Measurements from ENCODE around the gene ELMO1.
"Not testable (repeated sequence)": the region's sequence is repeated elsewhere in the genome, so short reads cannot be mapped to it uniquely, and the experiment has no call there.

The ELMO1 gene

DNA sequence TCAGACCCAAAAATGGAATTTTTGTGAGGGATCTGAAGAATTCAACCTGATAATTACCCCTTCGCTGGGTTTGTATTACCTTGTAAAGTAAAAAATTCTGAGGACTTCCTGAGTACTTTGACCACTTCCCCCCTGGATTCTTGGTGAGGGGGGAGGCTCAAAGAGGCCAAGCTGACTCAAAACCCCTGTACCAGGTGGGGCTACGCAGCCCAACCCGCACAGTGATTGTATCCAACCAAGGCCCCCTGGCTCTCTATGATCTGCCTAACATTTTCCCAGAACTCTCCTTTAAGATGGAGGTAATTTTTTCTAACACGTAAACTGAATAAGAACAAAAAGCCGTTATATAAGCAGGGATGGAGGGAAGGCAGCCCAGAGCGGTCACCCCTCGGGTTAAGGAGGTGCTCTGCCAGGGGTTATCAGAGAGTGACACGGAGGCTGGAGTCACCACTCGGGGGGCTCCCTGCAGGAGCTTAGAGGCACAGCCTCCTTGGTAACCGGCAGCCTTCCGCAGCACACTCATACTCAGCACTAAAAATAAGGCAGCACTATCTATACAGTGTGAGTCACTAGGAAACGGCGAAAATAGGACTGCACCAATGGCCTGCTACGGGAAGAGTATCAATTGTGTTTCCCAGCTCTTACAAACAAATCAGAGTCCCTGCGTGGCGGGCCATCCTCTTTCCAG is 255.4 kb downstream of the ELMO1 start:
- no peak for DNase-seq (ENCODE audit: low read depth in 2 of 2)

DNA sequence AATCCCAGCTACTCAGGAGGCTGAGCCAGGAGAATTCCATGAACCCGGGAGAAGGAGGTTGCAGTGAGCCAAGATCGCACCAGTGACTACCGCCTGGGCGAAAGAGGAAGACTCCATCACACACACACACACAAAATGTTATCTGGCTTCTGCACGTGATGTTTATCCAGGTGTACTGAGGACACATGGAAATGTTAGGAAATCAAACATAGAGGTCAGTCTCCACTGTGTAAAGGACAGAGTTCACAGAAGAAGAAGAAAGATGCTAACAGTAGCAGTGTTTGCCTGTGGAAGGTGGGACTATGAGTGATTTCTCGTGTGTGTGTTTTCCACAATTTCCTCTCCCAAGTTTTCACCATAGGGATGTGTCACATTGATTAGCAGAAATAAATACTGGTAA is 256.9 kb downstream of the ELMO1 start:
- no peak for DNase-seq (ENCODE audit: low read depth in 2 of 2)

DNA sequence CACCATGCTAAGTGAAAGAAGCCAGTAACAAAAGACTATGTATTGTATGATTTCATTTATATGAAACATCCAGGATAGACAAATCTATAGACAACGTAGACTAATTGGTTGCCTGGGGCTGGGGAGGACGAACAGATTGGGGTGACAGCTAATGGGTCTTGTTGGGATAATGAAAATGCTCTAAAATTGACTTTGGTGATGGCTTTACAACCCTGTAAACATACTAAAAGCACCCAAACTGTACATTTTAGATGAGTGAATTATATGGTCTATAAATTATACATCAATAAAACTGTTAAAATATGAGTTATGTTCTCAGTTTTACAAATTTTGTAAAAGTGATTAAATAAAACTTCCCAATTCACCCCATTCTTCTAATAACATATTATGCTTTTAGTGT is 261.5 kb downstream of the ELMO1 start:
- no peak for DNase-seq (ENCODE audit: low read depth in 2 of 2)

DNA sequence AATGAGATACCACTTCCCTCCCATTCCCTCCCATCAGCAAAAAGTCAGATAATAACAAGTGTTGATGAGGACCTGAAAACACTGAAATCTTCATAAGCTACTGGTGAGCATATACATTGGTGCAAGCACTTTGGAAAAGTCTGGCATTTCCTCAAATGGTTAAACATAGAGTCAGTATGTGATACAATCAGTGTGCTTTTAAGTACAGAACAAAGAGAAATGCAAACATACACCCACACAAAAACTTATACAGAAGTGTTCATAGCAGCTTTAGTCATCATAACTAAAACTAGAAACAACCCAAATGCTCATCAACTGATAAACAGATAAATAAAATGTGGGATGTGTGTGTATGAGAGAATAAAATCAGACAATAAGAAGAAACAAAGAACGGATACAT is 261.9 kb downstream of the ELMO1 start:
- no peak for DNase-seq (ENCODE audit: low read depth in 2 of 2)

DNA sequence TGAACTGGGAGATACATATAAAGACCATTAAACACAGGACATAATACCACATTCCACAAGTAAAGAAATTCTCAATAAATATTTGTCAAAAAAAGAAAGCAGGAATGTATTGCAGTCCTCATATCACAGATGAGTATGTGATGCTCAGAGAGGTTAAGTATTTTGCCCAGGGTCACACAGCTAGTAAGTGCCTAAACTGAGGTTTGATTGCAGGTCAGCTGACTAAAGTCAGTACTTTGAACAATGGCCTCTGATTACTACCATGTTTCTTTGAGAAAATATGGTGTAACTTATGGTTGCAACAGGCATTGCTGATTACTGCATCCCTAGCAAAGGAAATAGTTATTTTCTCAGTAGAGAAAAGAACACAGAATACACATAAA is 267.1 kb downstream of the ELMO1 start:
- DNase-seq (ENCODE audit: low read depth in 2 of 2), result no peak

DNA sequence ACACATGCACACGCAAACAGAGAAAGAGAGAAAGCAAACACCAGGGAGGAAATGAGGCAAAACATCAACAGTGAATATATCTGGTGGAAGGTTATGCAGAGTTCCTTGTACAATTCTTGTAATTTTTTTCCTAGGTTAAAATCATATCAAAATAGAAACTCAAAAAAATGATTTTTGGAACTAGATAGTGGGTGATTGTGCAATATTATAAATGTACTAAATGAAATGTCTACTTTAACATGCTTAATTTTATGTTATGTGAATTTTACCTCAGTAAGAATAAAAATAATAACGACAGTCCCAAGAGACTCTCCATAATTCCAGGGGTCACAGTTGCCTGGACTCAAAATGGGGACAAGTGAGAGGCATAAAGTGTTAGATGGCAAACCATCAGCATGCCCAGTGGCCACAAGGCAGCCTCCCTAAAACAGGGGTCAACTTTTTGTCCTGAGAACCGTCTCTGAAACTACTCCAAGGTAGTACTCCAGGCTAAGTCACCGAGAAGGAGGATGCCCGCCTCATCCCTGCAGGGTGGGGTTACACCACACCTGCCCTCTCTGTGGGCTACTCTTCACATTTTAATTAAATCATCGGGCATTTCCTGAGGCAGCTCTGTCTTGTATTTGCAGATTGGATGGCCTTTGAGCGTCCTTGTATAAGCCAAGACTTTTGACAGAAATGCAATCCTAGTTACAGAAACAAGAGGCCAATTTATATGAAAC is 267.7 kb downstream of the ELMO1 start:
- DNase-seq (ENCODE audit: low read depth in 2 of 2), result no peak

DNA sequence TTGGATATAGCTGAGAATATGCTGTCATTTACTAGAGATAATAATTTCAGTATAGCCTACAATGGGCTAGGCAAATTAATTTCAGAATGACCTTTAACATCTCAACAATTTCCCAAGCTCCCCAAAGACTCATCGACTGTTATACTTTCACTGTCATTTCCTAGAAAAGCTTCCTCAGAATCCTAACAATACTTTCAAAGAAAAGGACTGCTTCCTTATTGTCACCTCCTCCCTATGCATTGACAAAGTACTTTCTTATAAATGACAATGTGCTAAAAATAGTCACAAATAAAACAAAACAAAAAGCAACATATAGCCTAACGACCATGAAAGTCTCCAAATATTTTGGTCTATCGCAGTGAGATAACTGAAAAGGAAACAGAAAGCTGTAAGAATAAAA is 272.6 kb downstream of the ELMO1 start:
- DNase-seq (ENCODE audit: low read depth in 2 of 2), result no peak

DNA sequence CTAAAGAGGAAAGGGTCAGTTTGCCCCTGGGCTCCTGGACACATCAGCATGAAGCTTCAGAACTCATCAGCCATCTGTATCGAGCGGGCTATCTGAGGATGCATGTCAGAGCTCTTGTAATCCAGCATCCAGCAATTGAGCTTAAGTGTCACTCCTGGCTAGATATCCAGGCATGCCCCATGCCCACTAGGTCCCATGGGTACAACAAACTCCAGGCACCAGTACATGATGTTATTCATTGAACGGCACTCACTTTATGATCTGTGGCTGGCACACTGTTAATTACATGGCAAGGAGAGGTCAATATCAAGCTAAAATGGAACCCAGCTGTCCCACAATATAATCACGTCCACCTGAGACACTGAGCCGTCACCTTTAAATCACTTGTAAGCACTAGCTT is 274.2 kb downstream of the ELMO1 start:
- no peak for DNase-seq (ENCODE audit: low read depth in 2 of 2)

DNA sequence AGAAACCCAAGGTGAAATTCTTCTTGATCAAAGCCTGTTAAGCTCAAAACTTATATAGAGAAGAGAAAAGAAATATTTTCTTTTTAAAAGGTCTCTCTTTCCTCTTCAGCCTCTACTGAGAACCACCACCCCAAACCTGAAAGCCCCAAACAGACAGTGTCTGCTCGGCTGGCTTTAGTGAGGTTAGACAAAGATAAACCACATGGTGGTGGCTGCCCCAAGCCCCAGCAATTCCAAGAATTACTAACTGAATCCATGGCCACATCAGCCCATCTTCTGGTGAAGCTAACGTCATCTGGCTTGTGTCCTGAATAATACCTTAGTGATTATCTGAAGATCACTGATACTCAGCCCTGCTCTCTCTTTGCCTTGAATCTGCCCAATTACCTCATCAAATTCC is 275.0 kb downstream of the ELMO1 start:
- DNase-seq (ENCODE audit: low read depth in 2 of 2), result no peak

DNA sequence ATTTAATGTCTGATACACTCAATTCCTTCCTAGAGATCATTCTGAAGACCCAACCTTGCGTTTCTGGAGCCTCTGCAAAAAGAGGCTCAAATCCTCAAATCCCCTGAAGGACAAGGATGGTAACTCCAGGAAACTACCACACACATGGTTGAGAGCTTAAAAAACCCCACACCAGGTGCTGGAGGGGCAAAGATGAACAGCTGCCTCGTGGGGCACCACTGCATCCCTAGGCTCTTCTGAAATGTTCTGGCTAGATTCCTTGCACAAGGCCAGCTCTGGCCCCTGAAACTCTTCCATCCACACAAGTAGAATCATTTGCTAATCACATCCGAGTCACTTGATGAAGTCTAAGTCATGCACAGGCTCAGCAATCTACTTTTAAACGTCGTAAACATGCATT is 286.6 kb downstream of the ELMO1 start:
- no peak for DNase-seq (ENCODE audit: low read depth in 2 of 2)

DNA sequence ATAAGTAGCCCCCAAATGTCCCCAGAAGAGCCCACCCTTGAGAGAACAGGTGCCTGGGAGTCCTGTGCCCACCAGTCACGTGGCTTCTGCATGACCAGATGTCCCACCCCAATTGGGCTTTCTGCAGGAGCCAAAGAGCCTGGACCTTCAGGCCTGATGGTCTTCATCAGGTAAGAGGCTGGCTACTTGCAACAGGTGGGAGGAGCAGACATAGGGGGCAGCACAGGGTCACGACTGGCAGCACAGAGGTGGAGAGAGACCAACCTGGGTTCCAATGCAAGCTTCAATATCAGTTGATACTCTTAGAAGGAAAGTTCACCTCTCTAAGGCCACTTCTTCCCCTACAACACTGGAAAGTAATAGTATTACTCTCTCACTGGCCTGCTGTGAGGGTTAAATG is 288.0 kb downstream of the ELMO1 start:
- no peak for DNase-seq (ENCODE audit: low read depth in 2 of 2)

DNA sequence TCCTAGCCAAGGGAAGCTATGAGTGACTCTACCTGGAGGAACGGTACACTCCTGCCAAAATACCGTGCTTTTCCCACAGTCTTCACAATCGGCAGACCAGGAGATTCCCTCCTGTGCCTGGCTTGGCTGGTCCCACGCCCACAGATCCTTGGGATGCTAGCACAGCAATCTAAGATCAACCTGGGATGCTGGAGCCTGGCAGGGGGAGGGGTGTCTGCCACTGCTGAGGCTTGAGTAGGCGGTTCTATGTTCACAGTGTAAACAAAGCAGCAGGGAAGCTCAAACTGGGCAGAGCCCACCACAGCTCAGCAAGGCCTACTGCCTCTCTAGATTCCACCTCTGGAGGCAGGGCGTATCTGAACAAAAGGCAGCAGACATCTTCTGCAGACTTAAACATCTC is 295.3 kb downstream of the ELMO1 start:
- DNase-seq (ENCODE audit: low read depth in 2 of 2), result no peak

DNA sequence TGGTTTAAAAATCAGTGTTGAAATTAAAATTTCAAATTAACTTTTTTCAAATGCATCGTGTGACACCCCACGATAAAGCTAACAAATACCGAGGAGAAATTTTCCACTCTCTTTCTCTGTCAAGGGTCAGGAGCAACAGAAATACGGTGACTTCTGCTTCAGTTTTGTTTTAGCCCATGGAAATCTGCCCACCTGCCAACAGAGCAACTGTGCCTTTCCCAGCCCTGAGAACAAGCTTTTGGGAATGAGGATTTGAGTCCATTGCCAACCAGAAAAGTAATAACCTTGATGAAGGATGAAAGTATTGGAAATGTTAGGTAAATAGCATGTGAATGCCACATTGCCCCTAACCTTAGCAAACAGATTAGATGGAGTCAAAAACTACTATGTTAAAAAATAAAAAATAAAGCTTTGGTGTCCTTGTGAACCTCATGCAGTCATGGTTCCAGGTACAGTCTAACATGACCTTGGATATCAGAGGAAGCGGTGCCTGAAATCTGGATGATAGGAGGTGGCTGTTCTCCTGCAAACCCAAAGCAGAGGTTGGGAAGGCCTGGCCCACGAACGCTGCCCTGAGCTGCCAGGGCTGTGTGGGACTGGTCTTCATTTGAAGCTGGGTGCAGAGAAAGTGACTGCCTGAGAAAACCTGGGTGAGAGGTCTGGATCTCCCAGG is 296.8 kb downstream of the ELMO1 start:
- DNase-seq (ENCODE audit: low read depth in 2 of 2), result no peak

DNA sequence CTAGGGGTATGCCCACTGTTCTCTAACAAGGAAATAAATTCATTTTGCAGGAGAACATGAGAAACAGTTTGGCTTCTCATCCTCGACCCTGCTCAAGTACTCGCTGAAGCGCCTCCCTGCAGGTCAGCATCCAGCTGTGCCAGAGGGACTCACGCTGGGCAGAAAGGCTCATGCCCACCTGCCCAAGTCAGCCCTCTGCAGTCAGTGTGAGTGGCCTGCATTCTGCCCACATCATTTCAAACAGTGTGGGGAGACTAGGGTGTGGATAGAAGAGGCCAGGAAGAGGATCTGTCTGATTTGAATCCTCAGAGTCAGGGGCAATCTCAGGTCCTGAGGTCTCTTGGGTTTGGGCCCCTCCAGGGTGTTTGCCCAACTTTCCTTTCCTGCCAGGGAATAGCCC is 297.8 kb downstream of the ELMO1 start:
- DNase-seq (ENCODE audit: low read depth in 2 of 2), result no peak

DNA sequence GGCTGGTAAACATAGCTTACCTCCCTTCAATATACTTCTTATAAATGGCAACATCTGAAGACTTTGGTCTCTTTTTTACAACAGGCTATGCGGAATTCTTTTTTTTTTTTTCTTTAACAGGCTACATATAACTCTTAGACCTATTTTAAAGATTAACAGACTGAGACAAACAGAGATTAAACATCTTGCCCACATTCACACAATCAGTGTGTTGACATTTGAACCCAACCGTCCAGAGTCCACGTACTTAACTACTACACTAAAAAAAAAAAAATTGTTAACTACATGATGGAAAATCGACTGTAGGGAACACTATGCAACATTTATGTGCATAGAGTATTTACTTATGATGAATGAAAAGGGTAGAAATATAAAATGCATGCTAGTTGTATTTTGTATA is 298.5 kb downstream of the ELMO1 start:
- DNase-seq (ENCODE audit: low read depth in 2 of 2), result no peak

DNA sequence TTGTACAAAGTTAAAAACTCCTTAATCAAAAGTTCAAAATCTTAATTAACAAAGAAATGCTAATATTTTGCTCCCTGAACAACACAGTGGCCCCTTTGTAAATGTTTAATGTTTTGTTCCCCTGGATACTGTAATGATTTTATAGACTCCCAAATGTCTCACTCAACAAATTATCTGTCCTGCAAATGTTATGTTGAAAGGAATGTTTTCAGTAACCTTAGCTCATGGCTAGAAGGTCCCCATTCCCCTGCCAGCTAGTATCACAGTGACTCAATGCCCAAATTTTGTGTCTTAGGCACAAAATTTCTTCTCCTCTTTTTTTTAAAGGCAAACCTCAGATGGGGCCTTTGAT is 298.9 kb downstream of the ELMO1 start:
- no peak for DNase-seq (ENCODE audit: low read depth in 2 of 2)

DNA sequence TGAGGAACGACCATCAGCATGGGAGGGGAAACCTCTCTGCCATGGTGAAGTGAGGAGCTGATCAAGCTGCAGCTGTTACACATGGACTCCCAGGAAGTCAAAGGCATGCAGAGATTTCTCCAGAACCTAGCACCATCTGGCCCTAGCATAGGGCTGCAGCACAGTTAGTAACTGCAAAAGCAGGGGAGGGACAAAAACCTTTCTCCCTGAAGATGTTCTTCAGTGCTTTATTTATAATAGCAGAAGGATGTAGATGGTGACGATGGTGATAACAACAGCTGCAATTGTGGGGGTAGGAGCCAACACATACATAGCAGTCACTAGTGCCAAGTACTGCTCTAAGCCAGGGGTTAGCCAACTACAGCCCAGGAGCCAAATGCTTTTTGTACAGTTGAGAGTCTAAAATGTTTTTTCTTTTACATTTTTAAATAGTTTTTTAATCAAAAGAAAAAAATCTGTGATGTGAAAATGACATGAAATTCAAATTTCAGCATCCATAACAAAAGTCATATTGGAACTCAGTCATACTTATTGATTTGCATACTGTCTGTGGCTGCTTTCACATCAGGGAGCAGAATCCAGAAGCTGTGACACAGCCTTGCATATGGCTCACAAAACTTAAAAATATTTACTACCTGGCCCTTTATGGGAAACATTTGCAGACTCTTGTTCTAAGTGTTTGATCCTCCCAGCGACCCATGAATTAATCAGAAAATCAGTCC is 299.5 kb downstream of the ELMO1 start:
- DNase-seq (ENCODE audit: low read depth in 2 of 2), result no peak

DNA sequence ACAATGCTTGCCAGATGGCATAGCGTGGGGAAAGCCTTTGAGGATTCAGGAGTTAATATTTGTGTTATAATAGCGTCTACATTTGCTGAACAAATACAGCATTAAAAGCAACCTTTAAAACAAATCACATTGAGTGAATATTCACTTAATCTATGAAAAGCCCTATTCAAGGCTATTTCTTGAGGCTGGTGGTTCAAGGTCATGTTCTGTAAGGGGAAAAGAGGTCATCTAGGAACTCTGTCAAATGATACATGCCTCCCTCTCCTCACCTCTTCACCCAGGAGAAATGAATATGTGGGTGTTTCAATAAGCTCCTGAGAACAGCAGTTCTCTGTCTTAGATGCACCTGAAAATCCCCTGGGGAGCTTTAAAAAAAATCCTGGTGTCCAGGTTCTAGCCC is 303.0 kb downstream of the ELMO1 start:
- no peak for DNase-seq (ENCODE audit: low read depth in 2 of 2)

DNA sequence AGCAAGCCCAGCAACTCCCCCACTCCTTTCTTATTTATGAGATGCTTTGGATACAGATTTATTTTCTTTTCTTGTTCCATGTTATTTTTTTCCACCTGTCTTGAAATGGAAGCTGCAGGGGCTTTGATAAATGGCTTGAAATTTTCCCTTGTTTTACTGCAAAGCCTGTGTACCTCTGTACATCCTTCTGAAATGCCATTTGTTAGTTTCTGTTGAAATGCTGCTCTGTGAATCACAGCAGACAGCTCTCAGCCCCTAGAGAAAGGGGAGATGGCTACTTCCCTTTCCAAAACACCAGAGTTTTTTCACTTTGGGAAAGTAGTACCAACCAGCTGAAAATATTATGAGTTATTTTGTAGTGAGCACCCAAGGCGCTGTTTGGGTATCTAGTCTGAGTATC is 304.2 kb downstream of the ELMO1 start:
- no peak for DNase-seq (ENCODE audit: low read depth in 2 of 2)

DNA sequence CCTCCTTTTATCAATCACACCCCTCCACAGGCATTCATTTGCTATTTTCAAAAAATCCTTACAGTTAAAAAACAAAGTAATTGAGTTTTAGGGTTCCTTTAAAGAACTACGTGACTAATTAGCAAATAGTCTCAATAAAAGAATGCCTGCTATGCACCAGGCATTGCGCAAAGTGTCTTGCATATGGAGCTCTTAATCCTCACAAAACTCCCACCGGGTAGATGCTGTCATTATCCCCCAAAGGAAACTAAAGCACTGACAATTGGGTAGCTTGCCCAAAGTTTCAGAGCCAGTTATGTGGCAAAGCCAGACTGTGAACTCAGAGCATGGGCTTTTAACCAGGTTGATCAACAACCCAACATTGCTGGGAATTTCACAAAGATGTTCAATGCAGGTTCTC is 305.7 kb downstream of the ELMO1 start:
- DNase-seq (ENCODE audit: low read depth in 2 of 2), result no peak

DNA sequence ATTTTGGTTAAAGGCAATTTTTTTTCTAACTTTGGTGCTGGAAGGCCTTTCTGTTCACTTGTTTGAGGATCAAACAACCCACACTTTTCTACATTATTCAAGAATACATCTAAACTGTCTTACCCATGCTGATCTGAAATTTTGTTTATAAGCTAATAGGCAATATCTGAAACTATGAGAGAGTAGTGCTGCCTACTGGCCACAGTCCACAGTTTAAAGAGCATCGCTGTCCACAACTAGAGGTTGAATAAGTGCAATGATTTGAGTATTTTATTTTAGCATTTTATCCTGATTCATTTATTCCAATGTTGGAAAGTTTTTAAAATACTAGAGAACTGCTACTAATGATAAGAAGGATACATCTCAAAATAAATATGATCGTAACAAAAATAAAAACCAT is 306.9 kb downstream of the ELMO1 start:
- DNase-seq (ENCODE audit: low read depth in 2 of 2), result no peak

DNA sequence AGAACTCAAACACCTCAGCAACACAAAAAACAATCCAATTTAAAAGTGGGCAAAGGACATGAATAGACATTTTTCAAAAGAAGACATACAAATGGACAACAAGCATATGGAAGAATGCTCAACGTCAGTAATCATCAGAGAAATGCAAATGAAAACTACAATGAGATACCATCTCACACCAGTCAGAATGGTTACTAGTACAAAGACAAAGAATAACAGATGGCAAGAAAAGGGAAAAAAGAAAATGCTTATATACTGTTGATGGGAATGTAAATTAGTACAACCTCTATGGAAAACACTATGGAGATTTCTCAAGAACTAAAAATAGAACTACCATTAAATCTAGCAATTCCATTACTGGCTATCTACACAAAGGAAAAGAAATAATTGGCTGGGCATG is 314.8 kb downstream of the ELMO1 start:
- DNase-seq (ENCODE audit: low read depth in 2 of 2), result not testable (repeated sequence)

DNA sequence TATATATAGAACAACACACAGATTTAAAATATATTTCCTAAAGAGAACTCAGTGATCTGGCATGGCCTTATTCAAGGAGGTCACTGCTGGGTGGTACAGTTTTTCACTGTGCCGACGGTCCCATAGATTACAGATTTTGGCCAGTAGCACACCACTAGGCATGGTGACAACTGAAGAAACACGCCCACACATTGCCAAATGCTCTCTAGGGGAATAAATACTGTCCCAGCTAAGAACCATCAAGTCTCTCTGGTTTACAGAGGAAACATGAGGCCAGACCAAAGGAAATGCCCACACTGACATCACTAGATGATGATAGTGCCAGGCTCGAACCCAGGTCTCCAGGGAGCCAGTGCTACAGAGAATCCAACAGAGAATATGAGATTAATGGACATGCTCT is 316.8 kb downstream of the ELMO1 start:
- DNase-seq (ENCODE audit: low read depth in 2 of 2), result no peak
